WERI-Rb-1 (cell line): ENCODE measurements around the gene CCDC106.
A peak's percentile ranks its signal among the peaks of the same experiment; 100 is the strongest.

ENCODE experiments used
- DNase-seq: peaks from one replicate; pipeline ENCODE4 v3.0.0-alpha.2; 2020
- H3K27ac ChIP-seq: fragments of 250-450 bp; sonication (Bioruptor Pico); 2 replicates; pipeline ENCODE4 v1.5.1; 2020; ENCODE audit warnings: mild to moderate bottlenecking, moderate library complexity
- H3K27me3 ChIP-seq: fragments of 250-450 bp; sonication (Bioruptor Pico); 2 replicates; pipeline ENCODE4 v1.5.1; 2021; ENCODE audit warnings: mild to moderate bottlenecking, low read depth, moderate library complexity; ENCODE audit not compliant: insufficient read depth, severe bottlenecking
- H3K36me3 ChIP-seq: fragments of 250-450 bp; sonication (Bioruptor Pico); 2 replicates; pipeline ENCODE4 v1.5.1; 2020; ENCODE audit warnings: mild to moderate bottlenecking, moderate library complexity
- H3K4me3 ChIP-seq: 2 replicates; pipeline ENCODE4 v1.5.1; 2011; ENCODE audit warnings: low read depth, mild to moderate bottlenecking, control low read depth, low read length
- H3K9me3 ChIP-seq: fragments of 250-450 bp; sonication (Bioruptor Pico); 2 replicates; pipeline ENCODE4 v1.5.1; 2021; ENCODE audit warnings: mild to moderate bottlenecking, moderate library complexity; ENCODE audit not compliant: severe bottlenecking
- TF ChIP-seq, protein P1 (sequence below): IDR thresholded peaks from 2 replicates; pipeline ENCODE4 v1.5.1; 2011; ENCODE audit warnings: low read depth, mild to moderate bottlenecking, control low read depth, inconsistent platforms, low read length

The CCDC106 gene

DNA sequence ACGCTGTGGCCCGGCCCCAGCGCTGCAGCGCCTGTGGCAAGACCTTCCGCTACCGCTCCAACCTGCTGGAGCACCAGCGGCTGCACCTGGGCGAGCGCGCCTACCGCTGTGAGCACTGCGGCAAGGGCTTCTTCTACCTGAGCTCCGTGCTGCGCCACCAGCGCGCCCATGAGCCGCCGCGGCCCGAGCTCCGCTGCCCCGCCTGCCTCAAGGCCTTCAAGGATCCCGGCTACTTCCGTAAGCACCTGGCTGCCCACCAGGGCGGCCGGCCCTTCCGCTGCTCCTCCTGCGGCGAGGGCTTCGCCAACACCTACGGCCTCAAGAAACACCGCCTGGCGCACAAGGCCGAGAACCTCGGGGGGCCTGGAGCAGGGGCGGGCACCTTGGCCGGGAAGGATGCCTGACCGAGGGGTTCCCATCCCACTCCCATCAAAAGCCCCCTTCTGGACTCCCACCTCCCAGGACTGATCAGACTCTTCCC lies 31.6 kb upstream of the CCDC106 start:
- TF ChIP-seq, protein P1, sequence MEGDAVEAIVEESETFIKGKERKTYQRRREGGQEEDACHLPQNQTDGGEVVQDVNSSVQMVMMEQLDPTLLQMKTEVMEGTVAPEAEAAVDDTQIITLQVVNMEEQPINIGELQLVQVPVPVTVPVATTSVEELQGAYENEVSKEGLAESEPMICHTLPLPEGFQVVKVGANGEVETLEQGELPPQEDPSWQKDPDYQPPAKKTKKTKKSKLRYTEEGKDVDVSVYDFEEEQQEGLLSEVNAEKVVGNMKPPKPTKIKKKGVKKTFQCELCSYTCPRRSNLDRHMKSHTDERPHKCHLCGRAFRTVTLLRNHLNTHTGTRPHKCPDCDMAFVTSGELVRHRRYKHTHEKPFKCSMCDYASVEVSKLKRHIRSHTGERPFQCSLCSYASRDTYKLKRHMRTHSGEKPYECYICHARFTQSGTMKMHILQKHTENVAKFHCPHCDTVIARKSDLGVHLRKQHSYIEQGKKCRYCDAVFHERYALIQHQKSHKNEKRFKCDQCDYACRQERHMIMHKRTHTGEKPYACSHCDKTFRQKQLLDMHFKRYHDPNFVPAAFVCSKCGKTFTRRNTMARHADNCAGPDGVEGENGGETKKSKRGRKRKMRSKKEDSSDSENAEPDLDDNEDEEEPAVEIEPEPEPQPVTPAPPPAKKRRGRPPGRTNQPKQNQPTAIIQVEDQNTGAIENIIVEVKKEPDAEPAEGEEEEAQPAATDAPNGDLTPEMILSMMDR: no peak
- Histone ChIP-seq H3K27ac (no peak overlapping the region), H3K9me3 (no peaks in the 10 kb centered on the region), H3K36me3 (peaks cover 34% of the 10 kb centered on the region), H3K27me3 (no peaks in the 10 kb centered on the region), H3K4me3 (no peak overlapping the region)
- DNase-seq: no peak

DNA sequence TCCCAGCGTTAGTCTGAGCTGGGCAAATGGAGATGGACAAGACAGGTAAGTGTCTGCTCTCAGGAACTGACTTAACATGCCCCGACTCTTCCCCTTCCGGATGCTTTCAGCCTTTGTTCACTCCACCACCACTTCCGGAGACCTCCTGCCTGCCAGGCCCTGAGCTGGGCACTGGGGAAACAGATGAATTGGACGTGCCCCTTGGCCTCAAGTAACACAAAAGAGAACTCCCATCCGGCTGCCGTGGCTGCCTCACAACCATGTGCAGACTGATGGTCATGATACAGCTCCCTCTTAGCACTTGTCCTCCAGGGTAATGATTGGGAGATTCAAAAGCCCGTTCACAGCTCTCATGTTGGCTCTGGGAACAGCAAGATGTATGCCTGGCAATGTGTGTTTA lies 30.6 kb upstream of the CCDC106 start:
- H3K9me3 ChIP-seq: no peaks in the 10 kb centered on the region
- peaks cover 35% of the 10 kb centered on the region for H3K36me3 ChIP-seq
- TF ChIP-seq, protein P1: no peak
- no peak overlapping the region for H3K4me3 ChIP-seq
- no peaks in the 10 kb centered on the region for H3K27me3 ChIP-seq
- no peak for DNase-seq
- no peak overlapping the region for H3K27ac ChIP-seq

DNA sequence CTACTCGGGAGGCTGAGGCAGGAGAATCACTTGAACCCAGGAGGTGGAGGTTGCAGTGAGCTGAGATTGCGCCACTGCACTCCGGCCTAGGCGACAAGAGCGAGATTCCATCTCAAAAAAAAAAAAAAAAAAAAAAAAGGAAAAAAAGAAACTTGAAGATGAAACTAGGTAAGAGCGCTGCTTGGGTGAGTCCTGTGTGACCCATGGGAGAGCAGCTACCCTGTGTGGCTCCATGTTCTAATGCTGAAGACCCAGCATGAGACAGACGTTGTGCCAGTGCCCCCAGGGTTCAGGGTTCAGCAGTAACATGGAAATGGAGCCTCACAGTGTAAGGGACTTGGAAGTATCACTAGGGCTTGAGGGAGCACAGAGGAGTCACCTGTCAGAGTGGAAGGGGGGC lies 29.6 kb upstream of the CCDC106 start:
- H3K9me3 ChIP-seq: no peaks in the 10 kb centered on the region
- H3K4me3 ChIP-seq: no peak overlapping the region
- TF ChIP-seq, protein P1: no peak
- peak overlapping the region; percentile 73 for H3K27ac ChIP-seq
- H3K27me3 ChIP-seq: no peaks in the 10 kb centered on the region
- no peak for DNase-seq
- peaks cover 37% of the 10 kb centered on the region for H3K36me3 ChIP-seq

DNA sequence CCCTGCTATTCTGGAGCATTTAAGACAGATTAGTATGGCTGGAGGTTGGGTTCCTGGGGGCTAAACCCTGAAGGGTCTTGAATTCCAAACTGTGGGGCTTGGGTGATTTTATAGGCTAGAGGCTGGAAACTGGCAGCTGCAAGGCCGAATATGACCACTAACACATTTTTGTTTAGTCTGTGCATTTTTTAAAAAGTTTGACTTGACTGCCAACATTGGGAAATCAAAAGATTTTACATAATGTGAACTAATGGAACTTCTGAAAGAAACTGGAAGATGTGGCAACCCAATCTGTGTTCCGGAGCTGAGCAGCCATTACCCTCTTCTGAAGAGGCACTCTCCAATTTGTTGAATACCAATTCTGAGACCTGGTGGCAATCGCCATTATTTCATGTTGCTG lies 28.7 kb upstream of the CCDC106 start:
- Histone ChIP-seq H3K4me3 (no peak overlapping the region), H3K36me3 (peaks cover 37% of the 10 kb centered on the region), H3K9me3 (peaks cover 3% of the 10 kb centered on the region), H3K27ac (peak overlapping the region; percentile 73), H3K27me3 (no peaks in the 10 kb centered on the region)
- TF ChIP-seq, protein P1: no peak
- no peak for DNase-seq

DNA sequence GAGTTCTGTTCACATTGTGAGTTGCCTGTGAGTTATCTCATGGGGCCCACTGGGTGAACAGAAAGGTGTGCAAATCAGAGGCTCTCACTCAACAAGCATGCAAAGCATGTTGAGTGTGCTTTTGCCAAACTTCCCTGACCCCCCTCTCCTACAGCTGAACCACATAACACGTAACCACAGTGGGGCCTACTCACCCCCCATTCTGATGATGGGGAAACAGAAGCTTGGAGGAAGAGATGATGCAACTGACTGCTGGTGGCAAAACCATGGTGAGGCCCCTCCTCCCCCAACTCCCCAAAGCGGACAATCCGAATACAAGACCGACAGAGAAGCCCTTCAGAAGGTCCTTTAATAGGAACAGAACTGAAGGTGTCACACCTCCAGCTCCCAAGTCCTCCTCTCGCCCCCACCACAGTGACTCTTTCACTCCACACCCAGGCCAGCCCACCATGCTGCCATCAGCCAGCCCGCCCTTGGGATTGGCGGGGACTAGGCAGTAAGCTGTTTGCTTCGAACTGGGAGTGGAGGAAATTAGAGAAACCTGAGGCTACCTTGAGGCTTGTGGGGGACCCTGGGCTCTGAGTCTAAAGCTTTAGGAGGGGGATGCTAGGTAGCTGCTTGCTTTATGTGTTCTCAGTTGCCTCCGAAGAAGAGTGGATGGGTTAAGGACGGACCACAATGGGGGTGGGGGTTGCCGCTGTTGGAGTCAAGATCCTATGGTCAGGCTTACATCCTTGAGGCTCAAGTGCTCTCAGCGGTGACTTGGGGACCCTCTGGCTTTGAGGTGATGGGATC lies 27.4 kb upstream of the CCDC106 start:
- DNase-seq: no peak
- Histone ChIP-seq H3K9me3 (peaks cover 3% of the 10 kb centered on the region), H3K27ac (peak overlapping the region; percentile 73), H3K27me3 (no peaks in the 10 kb centered on the region), H3K36me3 (peaks cover 30% of the 10 kb centered on the region), H3K4me3 (no peak overlapping the region)
- TF ChIP-seq, protein P1: no peak
